Forelimb muscle (tissue), 1 donor: ENCODE measurements around the gene HOXD3. TPM values are rescaled to one million over a fixed set of nuclear protein-coding genes. Genes with fewer than 3 reads are reported as not detected.

Experiments
- DNase-seq: peaks from one replicate; pipeline ENCODE4 v3.0.0-alpha.2; 2013; ENCODE audit warnings: low read depth
- polyA plus RNA-seq: library from polyadenylated mRNA; unstranded; fragments of 120-200 nt; gene quantifications from one replicate; pipeline ENCODE4 v1.2.1, GENCODE V29; 2013; ENCODE audit not compliant: insufficient read length

HOXD3 gene
- polyA plus RNA-seq, 1 donor = 3.3 TPM

DNA sequence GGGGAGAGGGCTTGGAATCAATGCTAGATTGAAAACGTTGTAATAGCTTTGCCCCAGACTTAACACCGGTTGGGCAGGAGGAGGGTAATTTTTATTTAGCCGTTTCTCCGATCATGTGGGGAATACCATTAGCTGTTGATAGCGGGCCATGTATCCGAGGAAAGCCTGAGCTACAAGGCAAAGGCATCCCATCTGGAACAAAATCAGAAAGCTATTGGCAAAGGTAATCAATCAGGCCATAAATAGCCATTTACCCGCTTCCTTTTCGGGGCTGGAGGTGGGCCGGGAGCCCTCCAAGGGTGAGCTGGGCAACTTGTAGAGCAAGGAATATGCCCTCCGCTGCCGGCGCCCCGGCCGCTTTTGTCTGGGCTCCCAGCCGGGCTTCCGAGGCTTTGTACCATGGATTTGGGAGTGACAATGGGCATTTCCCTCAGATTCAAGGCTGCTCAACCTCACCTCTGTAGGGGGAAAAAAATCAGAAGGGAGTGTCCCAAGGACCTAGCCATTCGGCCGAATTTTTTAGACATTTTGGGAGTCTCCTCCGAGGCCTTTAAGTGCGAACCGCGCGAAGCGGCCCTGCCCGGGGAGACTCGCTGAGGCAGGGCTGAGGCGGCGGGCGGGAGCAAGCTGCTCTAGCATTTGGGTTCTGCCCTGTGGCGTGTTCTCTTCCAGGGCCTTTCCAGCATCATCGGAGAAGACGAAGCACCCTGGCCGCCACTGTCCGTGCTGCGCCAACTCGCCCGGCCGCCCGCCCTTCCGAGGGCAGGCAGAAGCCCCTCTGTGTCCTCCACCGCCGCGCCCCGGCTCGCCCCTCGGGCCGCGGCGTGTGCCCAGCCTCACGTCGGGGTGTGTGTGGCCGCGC, 35.7 kb upstream of the HOXD3 start:
- DNase-seq = no peak

DNA sequence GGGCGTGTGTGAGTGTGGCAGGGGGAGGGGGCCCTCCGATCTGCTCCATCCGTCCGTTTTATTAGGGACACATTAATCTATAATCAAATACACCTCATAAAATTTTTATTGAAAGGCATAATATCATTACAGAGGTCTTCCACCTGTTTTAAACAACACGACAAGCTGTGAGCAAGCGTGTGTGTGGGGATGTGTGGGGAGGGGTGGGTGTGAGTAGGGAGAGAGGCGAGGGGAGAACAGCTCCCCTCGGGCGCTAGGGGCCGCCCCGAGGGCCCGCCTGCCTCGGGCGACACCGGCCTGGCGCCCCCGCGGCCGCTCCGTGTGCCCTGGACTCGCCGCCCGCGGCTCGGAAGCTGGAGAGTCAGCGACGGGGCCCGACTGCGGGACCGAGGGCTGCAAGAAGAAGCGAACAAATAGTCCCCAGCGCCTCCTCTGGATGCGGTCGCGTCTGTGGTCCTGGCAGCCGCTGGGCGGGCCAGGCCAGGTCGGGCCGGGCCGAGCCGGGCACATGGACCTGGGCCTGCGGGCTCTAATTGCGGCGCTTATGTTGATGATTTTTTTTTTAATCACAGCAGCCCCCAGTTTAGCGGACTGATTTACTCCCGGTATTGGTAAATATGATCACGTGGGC, 34.9 kb upstream of the HOXD3 start:
- no peak for DNase-seq

DNA sequence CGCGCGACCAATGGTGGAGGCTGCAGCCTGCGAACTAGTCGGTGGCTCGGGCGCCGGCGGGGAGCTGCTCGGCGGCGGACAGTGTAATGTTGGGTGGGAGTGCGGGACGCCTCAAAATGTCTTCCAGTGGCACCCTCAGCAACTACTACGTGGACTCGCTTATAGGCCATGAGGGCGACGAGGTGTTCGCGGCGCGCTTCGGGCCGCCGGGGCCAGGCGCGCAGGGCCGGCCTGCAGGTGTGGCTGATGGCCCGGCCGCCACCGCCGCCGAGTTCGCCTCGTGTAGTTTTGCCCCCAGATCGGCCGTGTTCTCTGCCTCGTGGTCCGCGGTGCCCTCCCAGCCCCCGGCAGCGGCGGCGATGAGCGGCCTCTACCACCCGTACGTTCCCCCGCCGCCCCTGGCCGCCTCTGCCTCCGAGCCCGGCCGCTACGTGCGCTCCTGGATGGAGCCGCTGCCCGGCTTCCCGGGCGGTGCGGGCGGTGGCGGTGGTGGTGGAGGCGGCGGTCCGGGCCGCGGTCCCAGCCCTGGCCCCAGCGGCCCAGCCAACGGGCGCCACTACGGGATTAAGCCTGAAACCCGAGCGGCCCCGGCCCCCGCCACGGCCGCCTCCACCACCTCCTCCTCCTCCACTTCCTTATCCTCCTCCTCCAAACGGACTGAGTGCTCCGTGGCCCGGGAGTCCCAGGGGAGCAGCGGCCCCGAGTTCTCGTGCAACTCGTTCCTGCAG, 34.3 kb upstream of the HOXD3 start, which contains the start of gene HOXD9:
HOXD9 (plus strand) TSS at position 37 of the 728 bp plus-strand sequence; CDS start at position 87, 50 bp downstream.
- DNase-seq = no peak

DNA sequence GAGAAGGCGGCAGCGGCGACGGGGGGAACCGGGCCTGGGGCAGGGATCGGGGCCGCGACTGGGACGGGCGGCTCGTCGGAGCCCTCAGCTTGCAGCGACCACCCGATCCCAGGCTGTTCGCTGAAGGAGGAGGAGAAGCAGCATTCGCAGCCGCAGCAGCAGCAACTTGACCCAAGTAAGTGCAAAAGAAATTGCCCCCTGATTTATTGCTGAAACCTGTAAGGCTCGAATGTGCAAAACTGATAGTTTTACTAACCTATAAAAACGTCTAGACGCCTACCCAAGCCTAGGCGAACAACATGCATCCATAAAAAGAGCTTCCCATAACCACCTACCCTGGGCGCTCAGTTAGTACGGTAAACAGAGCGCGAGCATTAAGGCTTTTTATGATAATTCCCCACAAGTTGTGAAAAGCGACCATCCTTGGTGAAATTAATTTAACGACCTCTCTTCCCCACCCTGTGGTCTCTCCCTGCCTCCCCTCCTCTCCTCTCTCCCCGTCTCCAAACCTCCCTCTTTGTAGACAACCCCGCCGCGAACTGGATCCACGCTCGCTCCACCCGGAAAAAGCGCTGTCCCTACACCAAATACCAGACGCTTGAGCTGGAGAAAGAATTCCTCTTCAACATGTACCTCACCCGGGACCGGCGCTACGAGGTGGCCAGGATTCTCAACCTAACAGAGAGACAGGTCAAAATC, 33.5 kb upstream of the HOXD3 start:
- no peak for DNase-seq

DNA sequence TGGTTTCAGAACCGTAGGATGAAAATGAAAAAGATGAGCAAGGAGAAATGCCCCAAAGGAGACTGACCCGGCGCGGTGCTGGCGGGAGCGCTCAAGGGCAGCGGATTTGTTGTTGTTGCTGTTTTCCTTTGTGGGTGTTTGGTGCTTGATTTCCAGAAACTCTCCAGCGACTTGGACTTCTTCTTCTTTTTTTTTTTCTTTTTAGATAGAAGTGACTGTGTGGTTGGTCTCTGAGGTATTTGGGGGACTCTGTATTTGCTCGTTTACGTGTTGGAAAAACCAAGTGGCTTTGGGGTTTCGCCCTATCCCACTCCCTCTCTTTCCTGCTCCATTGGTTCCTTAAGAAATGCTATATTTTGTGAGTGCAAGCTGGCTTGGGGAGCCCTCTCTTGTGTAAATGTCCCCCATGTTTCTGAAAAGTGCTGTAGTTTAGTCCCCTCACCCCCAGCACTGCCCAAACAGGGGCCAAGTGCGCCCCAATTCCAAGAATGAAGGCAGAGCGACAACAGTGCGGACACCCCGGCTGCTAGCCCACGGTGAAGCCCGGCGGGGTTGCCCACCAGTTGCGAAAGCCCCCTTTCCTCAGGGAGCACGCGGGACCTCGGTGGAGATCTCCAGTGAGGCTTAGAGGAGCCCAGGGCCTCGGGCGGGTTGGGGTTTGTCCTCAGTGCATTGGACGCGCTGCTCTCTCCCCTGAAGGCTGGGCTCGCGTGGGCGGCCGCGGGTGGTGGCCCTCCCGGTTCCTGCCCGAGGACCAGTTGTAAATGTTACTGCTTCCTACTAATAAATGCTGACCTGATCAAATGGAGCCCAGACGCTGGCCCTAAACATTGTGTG, 32.8 kb upstream of the HOXD3 start:
- no peak for DNase-seq

DNA sequence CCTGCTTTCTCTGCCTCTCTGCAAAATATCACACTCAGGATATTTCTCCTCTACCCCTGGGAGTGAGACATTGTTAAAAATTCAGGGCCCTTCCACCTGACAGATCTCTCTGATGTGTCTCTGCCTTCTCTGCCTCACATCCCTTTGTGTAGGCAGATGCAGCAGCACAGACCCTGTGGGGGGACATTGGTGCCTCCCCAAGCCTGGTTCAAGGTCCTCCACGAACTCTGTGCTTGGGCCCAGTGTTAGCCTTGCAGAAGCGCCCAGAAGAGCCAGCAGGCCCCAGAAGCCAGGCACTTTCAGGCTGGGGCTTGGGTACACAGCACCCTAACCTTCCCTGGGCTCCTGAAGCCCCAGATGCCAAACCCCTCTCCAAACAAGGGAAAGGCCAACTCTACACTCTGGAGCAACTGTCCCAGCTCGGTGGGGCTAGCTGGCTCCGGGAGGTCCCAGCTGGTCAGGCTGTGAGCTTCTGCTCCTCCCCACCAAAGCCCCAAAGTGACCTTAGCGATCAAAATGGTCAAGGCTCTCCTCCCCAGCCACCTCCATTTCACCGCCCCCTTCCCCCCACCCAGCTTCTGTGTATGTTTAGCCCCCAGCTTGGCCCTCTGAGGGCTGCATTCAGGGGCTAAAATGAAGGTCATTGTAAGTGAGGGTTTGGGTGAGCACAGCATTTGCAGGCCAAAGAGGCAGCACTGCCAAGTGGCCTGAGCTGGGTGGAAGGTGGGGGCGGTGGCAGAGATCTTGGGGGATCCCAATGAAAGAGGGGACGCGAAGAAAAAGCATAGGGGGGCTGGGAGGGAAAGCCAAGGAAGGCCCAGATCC, 31.9 kb upstream of the HOXD3 start:
- DNase-seq = no peak

DNA sequence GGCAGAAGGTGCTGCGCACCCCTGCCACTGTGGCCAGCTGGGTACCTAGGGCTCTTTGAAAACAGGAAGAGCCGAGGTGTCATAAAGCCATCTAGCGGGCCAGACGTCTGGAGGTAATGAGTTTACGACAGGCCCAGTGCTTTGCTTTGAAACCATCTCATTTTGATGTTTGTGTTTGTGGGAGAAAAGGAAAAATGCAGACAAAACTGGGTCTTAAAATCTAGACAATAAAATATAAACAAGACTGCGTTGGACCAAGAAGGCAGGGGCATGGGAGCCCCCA, 31.4 kb upstream of the HOXD3 start:
- no peak for DNase-seq

DNA sequence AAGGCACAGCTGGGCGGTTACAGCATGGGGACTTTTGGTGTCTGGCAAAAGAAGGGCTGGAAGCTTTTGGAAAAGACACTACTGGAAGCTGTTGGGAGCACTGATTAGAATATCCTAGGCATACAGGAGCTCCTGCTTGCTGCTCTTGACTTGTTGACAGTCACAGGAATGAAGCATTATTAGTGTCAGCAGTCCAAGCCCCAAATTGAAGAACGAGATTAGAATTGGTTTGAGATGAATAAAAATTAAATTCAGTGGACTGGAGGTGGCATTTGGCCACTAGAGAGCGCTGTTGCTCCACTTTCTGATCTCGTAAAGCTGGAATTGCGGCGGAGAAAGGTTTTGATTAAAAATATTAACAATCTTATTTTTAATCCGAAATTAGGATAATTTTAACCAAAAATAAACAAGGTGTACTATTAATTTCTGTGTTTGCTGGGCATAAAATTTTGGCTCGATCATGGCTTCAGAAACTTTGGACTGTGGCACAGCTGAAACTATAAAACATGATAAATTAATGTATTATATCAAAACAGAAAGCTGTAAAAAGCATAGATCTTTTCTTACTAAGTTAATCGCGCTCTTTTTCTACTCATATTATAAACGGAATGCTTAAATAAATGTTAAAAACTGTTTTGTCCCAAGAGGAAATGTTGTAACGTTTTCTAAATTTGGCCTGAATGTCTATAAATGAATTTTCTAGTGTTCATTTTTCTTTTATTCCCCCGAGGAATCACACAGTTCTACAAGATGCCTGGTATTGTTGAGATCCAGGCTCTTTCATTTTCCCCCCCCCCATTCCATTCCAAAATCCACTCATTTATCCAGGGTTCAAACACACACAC, 30.0 kb upstream of the HOXD3 start:
- DNase-seq = no peak

DNA sequence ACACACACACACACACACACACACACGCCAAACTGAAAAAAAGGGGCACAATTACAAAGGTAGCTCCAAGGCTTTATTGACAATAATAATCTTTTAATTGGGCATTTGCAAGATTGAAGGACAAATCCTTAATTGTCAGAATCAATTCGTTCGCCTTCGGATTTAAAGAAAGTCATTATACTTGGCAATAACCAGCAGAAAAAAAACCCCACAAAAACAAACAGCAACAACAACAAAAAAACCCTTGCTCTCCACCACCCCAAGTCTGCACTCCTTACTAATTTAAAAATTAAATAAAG, 29.4 kb upstream of the HOXD3 start:
- DNase-seq = no peak

DNA sequence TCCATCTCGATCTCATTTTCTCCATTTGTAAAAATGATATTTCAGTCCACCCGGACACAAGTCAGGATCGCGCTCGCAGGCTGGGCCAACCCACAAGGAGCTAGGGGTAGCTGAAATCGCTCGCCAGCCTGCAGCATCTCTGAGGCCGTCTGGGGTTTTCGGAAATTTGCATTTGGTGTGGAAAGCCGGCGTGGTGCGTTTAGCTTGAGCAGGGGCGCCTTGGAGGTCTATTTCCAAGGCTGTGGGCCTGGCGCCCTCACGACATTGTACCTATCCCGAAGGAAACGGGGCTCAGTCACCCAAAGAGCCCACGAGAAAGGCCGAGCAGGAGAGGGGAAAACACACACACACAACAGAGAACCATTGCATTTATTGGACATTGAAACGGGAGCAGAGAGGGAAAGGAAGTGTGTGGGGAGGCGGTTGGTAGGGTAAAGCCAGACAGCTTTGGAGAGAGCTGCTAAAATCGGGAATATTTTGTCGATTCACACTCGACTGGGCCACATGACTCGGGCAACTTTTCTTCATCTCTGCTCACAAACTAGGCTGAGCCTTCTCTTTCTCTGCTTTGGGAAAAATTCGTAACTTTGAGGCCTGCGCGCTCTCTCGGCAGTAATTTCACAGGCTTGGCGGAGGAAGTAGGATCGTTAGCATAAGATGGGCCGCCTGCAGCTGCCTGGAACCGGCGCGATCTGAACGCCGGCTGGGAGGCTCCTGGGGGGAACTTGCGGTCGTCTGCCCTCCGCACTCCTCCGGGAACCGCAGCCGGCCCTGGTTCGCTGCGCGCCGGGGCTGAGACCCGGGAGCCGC, 28.7 kb upstream of the HOXD3 start:
- no peak for DNase-seq

DNA sequence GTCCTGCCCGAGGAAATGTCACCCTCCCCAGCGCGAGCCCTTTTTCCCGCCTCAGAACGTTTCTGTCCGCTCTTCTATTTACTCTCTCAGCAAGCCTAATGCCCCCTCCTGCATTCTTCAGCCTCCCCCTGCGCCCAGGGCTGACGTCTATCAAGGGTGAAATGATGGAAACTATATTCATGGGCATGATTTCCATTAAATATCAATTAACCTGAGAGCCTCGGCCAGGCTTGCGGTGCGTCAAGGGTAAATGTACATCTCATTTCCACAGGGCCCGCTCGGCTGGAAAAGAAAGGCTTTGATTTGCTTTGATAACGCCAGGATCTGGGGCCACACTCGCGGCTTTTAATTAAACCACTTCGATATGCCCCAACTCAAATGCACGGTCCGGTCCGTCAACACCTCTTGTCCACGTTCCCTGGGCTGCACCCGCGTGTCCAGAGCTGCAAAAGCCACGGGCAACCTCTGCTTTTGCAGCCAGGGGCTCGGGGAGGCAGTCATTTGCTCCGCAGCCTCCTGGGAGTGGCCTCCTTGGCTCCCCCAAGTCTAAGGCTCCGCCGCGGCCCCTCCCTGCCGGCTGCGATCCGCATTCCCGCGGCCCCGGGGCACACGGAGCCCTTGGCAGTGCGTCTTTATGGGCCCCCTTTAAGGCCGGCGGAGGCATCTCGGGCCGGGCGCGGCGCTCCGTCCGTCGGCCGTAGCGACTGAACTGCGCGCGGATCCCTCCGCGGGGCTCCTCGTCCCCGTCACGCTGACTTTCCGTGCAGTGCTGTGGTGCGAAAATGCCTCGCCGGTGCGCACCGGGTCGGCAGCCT, 27.9 kb upstream of the HOXD3 start, which contains the start of gene HOXD8:
HOXD8 (plus strand) TSS at position 724 of the 815 bp plus-strand sequence. CDS start 662 bp downstream, outside the sequence.
- no peak for DNase-seq

DNA sequence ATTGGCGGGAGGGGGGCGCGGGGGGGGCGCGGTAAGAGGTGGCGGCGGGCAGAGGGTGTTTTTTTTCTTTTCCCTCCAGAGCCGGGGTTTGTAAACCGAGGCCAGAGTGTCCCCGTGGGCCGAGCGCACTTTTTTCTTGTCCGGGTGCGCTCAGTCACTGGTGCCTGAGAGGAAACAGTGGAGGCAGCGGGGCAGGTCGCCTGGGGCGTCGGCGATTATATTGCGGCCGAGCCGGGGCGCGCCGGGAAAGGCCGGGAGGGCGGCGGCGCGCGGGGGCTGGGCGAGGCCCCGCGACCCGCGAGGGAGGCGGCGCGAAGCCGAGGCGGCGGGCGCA, 27.3 kb upstream of the HOXD3 start:
- DNase-seq = no peak

DNA sequence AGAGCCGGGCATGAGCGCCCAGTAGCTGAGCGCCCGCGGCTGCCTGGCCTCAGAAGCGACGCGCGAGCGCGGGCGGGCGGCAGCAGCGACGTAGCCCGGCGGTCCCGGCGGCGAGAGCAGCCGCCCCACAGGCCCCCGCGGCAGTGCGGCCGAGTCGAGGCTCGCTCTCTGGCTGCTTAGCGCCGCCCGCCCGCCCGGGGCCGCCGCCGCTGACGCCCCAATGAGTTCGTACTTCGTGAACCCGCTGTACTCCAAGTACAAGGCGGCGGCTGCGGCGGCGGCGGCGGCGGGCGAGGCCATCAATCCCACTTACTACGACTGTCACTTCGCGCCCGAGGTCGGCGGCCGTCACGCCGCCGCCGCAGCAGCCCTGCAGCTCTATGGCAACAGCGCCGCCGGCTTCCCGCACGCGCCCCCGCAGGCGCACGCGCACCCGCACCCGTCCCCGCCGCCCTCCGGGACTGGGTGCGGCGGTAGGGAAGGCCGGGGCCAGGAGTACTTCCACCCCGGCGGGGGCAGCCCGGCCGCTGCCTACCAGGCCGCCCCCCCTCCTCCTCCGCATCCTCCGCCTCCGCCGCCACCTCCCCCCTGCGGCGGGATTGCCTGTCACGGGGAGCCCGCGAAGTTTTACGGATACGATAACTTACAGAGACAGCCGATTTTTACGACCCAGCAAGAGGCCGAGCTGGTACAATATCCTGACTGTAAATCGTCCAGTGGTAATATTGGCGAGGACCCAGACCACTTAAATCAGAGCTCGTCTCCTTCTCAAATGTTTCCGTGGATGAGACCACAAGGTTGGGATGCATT, 26.8 kb upstream of the HOXD3 start:
- DNase-seq = no peak

DNA sequence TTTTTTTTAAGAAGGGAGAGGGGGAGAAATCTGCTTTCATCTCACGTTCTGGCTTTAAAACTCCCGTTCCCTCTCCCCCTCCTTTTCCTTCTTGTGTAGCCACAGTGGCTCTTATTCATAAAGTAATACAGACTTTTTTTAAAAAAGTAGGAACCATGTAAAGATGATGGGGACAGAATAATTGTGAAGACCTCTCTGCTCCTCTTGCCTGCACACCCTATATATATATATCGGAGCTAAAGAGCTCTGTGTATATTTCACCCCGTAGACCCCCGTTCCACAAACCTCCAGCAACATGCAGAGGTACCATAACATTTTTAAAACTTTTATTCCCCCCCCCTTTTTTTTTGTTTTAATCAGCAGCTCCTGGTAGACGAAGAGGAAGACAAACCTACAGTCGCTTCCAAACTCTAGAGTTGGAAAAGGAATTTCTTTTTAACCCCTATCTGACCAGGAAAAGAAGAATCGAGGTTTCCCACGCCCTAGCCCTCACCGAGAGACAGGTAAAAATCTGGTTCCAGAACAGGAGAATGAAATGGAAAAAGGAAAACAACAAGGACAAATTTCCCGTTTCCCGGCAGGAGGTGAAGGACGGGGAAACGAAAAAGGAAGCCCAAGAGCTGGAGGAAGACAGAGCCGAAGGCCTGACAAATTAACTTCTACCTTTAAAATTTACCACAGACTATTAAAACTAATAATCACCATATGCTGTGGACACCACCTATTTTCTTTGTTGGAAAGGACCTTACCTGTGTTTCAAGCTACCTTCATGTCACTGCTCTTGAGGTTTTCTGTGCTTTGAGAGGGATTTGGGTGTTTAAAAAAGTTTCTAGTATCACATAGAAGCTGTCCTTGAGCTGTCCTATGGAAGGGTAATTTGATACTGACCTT, 25.9 kb upstream of the HOXD3 start:
- no peak for DNase-seq

DNA sequence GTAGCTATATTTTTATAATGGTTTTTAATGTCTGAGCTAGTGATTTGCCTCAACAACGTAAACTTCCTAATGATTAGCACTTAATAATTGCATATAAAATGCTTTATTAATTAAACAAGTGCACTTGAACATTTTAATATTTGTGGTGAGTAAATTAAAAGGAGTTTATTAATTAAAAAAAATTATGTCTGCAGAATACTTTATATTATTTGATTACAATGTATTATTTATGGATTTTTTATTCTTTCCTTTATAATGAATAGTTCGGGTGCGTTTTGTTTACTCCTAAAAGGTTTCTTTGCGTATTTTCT, 25.3 kb upstream of the HOXD3 start:
- no peak for DNase-seq
